DMS 273 treated with DMSO at 0.1 percent for 48 hours (cell line): Measurements from ENCODE around the gene RDX.
"Not testable (repeated sequence)": the region's sequence is repeated elsewhere in the genome, so short reads cannot be mapped to it uniquely, and the experiment has no call there.

Source experiments
- DNase-seq: peaks from one replicate; lab custom pipeline; 2025; lab: John Stamatoyannopoulos, UW

Gene RDX

GRCh38 chr11:110272919-110273318, 23.5 kb downstream of the RDX start:
- no peak for DNase-seq

- DNase-seq, result no peak
Measured at GRCh38 chr11:110269996-110270395, 26.4 kb downstream of the RDX start.

- DNase-seq, result no peak
Measured at GRCh38 chr11:110268441-110268840, 28.0 kb downstream of the RDX start.

GRCh38 chr11:110262072-110262403, 34.4 kb downstream of the RDX start:
- no peak for DNase-seq

GRCh38 chr11:110261195-110262071, 35.0 kb downstream of the RDX start:
- no peak for DNase-seq

- no peak for DNase-seq
Measured at GRCh38 chr11:110253525-110253924, 42.9 kb downstream of the RDX start.

- DNase-seq, result no peak
Measured at GRCh38 chr11:110251836-110252235, 44.6 kb downstream of the RDX start.

GRCh38 chr11:110250168-110250567, 46.2 kb downstream of the RDX start:
- no peak for DNase-seq

GRCh38 chr11:110249766-110250165, 46.6 kb downstream of the RDX start:
- no peak for DNase-seq

- no peak for DNase-seq
Measured at GRCh38 chr11:110249066-110249465, 47.3 kb downstream of the RDX start.

GRCh38 chr11:110243791-110244190, 52.6 kb downstream of the RDX start:
- DNase-seq, result no peak

GRCh38 chr11:110242746-110243145, 53.7 kb downstream of the RDX start:
- no peak for DNase-seq

GRCh38 chr11:110242188-110242587, 54.2 kb downstream of the RDX start:
- no peak for DNase-seq

GRCh38 chr11:110235966-110236365, 60.4 kb downstream of the RDX start:
- no peak for DNase-seq

GRCh38 chr11:110230377-110230776, 66.0 kb downstream of the RDX start:
- DNase-seq, result no peak

GRCh38 chr11:110219006-110219785, 77.2 kb downstream of the RDX start:
- DNase-seq, result no peak

GRCh38 chr11:110217936-110218335, 78.5 kb downstream of the RDX start:
- DNase-seq, result no peak

- DNase-seq, result no peak
Measured at GRCh38 chr11:110217223-110217877, 79.1 kb downstream of the RDX start.

- not testable (repeated sequence) for DNase-seq
Measured at GRCh38 chr11:110209313-110209694, 87.1 kb downstream of the RDX start.

GRCh38 chr11:110208678-110209312, 87.6 kb downstream of the RDX start:
- DNase-seq, result not testable (repeated sequence)

GRCh38 chr11:110207123-110207522, 89.3 kb downstream of the RDX start:
- no peak for DNase-seq

- DNase-seq, result no peak
Measured at GRCh38 chr11:110200836-110201235, 95.6 kb downstream of the RDX start.
